HL-60 (cell line): ENCODE measurements around the gene SSH2.

ENCODE experiments used
- DNase-seq, 2 experiments: peaks; one replicate each; pipeline ENCODE4 v3.0.0-alpha.2; 2010 to 2020; ENCODE audit warnings: low read depth in 1 of 2, low spot score in 1 of 2
- H3K27ac ChIP-seq: fragments of 250-450 bp; sonication (Bioruptor Pico); replicated peaks from 2 replicates; pipeline ENCODE4 v1.5.1; 2020; ENCODE audit warnings: mild to moderate bottlenecking, moderate library complexity
- H3K27me3 ChIP-seq: fragments of 250-450 bp; sonication (Bioruptor Pico); 2 replicates; pipeline ENCODE4 v1.5.1; 2021; ENCODE audit warnings: mild to moderate bottlenecking, moderate library complexity; ENCODE audit not compliant: insufficient read depth, poor library complexity, severe bottlenecking
- H3K4me3 ChIP-seq: replicated peaks from 2 replicates; pipeline ENCODE4 v1.5.1; 2011; ENCODE audit warnings: mild to moderate bottlenecking, control low read depth, low read length; ENCODE audit not compliant: insufficient read depth
- CTCF ChIP-seq: IDR thresholded peaks from one replicate; pipeline ENCODE4 v1.5.1; 2011; ENCODE audit warnings: low read length, control low read depth, inconsistent platforms; ENCODE audit not compliant: insufficient read depth
- GABPA ChIP-seq: IDR thresholded peaks from 2 replicates; pipeline ENCODE4 v1.6.1; 2012; ENCODE audit warnings: low read depth
- POLR2AphosphoS5 ChIP-seq: IDR thresholded peaks from 2 replicates; pipeline ENCODE4 v1.6.1; 2012; ENCODE audit warnings: low read depth
- REST ChIP-seq: IDR thresholded peaks from 2 replicates; pipeline ENCODE4 v1.6.1; 2012; ENCODE audit warnings: low read depth; ENCODE audit not compliant: insufficient replicate concordance
- SPI1 ChIP-seq: IDR thresholded peaks from 2 replicates; pipeline ENCODE4 v1.6.1; 2012; ENCODE audit warnings: low read depth, mild to moderate bottlenecking, borderline replicate concordance

SSH2 gene

GRCh38 chr17:29699283-29699682 is 230.7 kb downstream of the SSH2 start:
- no peak overlapping the region for H3K4me3 ChIP-seq
- TF ChIP-seq REST: no peak
- TF ChIP-seq SPI1: no peak
- no peak for TF ChIP-seq CTCF
- TF ChIP-seq GABPA: no peak
- TF ChIP-seq POLR2AphosphoS5: no peak
- no peaks in the 10 kb centered on the region for H3K27me3 ChIP-seq
- H3K27ac ChIP-seq: peak overlapping the region; percentile 6; the same call in 1 of the 2 replicates
- DNase-seq: no peak

GRCh38 chr17:29698837-29699236 is 231.2 kb downstream of the SSH2 start:
- Histone ChIP-seq H3K27ac (no peak overlapping the region), H3K27me3 (no peaks in the 10 kb centered on the region), H3K4me3 (no peak overlapping the region)
- no peak for DNase-seq
- TF ChIP-seq REST (no peak), CTCF (no peak), GABPA (no peak), POLR2AphosphoS5 (no peak), SPI1 (no peak)

GRCh38 chr17:29698019-29698777 is 231.8 kb downstream of the SSH2 start:
- no peaks in the 10 kb centered on the region for H3K27me3 ChIP-seq
- no peak overlapping the region for H3K4me3 ChIP-seq
- TF ChIP-seq GABPA (no peak), CTCF (no peak), POLR2AphosphoS5 (no peak), SPI1 (no peak), REST (no peak)
- H3K27ac ChIP-seq: no peak overlapping the region
- DNase-seq: no peak
